Measurements from ENCODE around the gene GSDME.
"Not testable (repeated sequence)": the region's sequence is repeated elsewhere in the genome, so short reads cannot be mapped to it uniquely, and the experiment has no call there.

Gene GSDME

GRCh38 chr7:24757353-24758275 is at the start of gene GSDME:
Gene GSDME (minus strand): TSS chr7:24757464. CDS start chr7:24749774, 7,690 bp downstream.
- DNase-seq (ENCODE audit: low read depth in 2 of 2): no peak

GRCh38 chr7:24802300-24802699 is 45.0 kb upstream of the GSDME start:
- no peak for DNase-seq (ENCODE audit: low read depth in 2 of 2)

GRCh38 chr7:24801883-24802282 is 44.6 kb upstream of the GSDME start:
- DNase-seq (ENCODE audit: low read depth in 2 of 2): no peak

GRCh38 chr7:24800667-24801066 is 43.4 kb upstream of the GSDME start:
- DNase-seq (ENCODE audit: low read depth in 2 of 2): no peak

- no peak for DNase-seq (ENCODE audit: low read depth in 2 of 2)
Observed at GRCh38 chr7:24800073-24800472, 42.8 kb upstream of the GSDME start.

- no peak for DNase-seq (ENCODE audit: low read depth in 2 of 2)
Observed at GRCh38 chr7:24799506-24799905, 42.2 kb upstream of the GSDME start.

- no peak for DNase-seq (ENCODE audit: low read depth in 2 of 2)
Observed at GRCh38 chr7:24798261-24798660, 41.0 kb upstream of the GSDME start.

GRCh38 chr7:24797270-24797669 is 40.0 kb upstream of the GSDME start:
- no peak for DNase-seq (ENCODE audit: low read depth in 2 of 2)

GRCh38 chr7:24795407-24795767 is 38.1 kb upstream of the GSDME start:
- DNase-seq (ENCODE audit: low read depth in 2 of 2): no peak

- DNase-seq (ENCODE audit: low read depth in 2 of 2): not testable (repeated sequence)
Observed at GRCh38 chr7:24794751-24795406, 37.6 kb upstream of the GSDME start.

- DNase-seq (ENCODE audit: low read depth in 2 of 2): no peak
Observed at GRCh38 chr7:24793982-24794648, 36.9 kb upstream of the GSDME start.

- DNase-seq (ENCODE audit: low read depth in 2 of 2): no peak
Observed at GRCh38 chr7:24788961-24789576, 31.8 kb upstream of the GSDME start.

GRCh38 chr7:24788075-24788474 is 30.8 kb upstream of the GSDME start:
- no peak for DNase-seq (ENCODE audit: low read depth in 2 of 2)

- DNase-seq (ENCODE audit: low read depth in 2 of 2): no peak
Observed at GRCh38 chr7:24786941-24787340, 29.7 kb upstream of the GSDME start.

- no peak for DNase-seq (ENCODE audit: low read depth in 2 of 2)
Observed at GRCh38 chr7:24786306-24786705, 29.0 kb upstream of the GSDME start.

GRCh38 chr7:24784277-24784676 is 27.0 kb upstream of the GSDME start:
- no peak for DNase-seq (ENCODE audit: low read depth in 2 of 2)

GRCh38 chr7:24783698-24784097 is 26.4 kb upstream of the GSDME start:
- no peak for DNase-seq (ENCODE audit: low read depth in 2 of 2)

GRCh38 chr7:24781106-24781505 is 23.8 kb upstream of the GSDME start:
- no peak for DNase-seq (ENCODE audit: low read depth in 2 of 2)

- DNase-seq (ENCODE audit: low read depth in 2 of 2): no peak
Observed at GRCh38 chr7:24779283-24779655, 22.0 kb upstream of the GSDME start.

GRCh38 chr7:24778543-24779282 is 21.4 kb upstream of the GSDME start:
- no peak for DNase-seq (ENCODE audit: low read depth in 2 of 2)

GRCh38 chr7:24777806-24778205 is 20.5 kb upstream of the GSDME start:
- no peak for DNase-seq (ENCODE audit: low read depth in 2 of 2)

GRCh38 chr7:24773646-24774045 is 16.4 kb upstream of the GSDME start:
- no peak for DNase-seq (ENCODE audit: low read depth in 2 of 2)
